Fibroblast of the conjunctiva (primary cell): ENCODE results near the gene SCGB1A1.

Experiments used
- DNase-seq: peaks from one replicate; pipeline ENCODE4 v3.0.0-alpha.2; 2010; ENCODE audit warnings: low read depth

The SCGB1A1 gene

GRCh38 chr11:62421996-62422395, 3.2 kb downstream of the SCGB1A1 start:
- no peak for DNase-seq

- DNase-seq = no peak
These were observed 4.2 kb downstream of the SCGB1A1 start for GRCh38 chr11:62423012-62423411.

- DNase-seq = no peak
These were observed 8.9 kb downstream of the SCGB1A1 start for GRCh38 chr11:62427630-62428233.

GRCh38 chr11:62428871-62429560, 10.2 kb downstream of the SCGB1A1 start:
- DNase-seq = no peak

GRCh38 chr11:62430425-62430824, 11.6 kb downstream of the SCGB1A1 start:
- DNase-seq = no peak

- DNase-seq = no peak
These were observed 12.5 kb downstream of the SCGB1A1 start for GRCh38 chr11:62431171-62431901.

GRCh38 chr11:62432695-62433094, 13.9 kb downstream of the SCGB1A1 start:
- DNase-seq = no peak

GRCh38 chr11:62433141-62433903, 14.5 kb downstream of the SCGB1A1 start:
- no peak for DNase-seq

GRCh38 chr11:62433904-62434276, 15.1 kb downstream of the SCGB1A1 start:
- no peak for DNase-seq

- no peak for DNase-seq
These were observed 17.2 kb downstream of the SCGB1A1 start for GRCh38 chr11:62435846-62436660.

GRCh38 chr11:62437616-62438015, 18.8 kb downstream of the SCGB1A1 start:
- no peak for DNase-seq

- no peak for DNase-seq
These were observed 19.8 kb downstream of the SCGB1A1 start for GRCh38 chr11:62438641-62439040.

- no peak for DNase-seq
These were observed 21.2 kb downstream of the SCGB1A1 start for GRCh38 chr11:62439785-62440602.

GRCh38 chr11:62443390-62444235, 24.8 kb downstream of the SCGB1A1 start:
- DNase-seq = no peak

GRCh38 chr11:62444236-62444833, 25.5 kb downstream of the SCGB1A1 start:
- DNase-seq = peak; percentile 57

- DNase-seq = no peak
These were observed 26.0 kb downstream of the SCGB1A1 start for GRCh38 chr11:62444835-62445234.

- peak; percentile 64 for DNase-seq
These were observed 26.5 kb downstream of the SCGB1A1 start for GRCh38 chr11:62445314-62445740.

GRCh38 chr11:62446091-62446490, 27.3 kb downstream of the SCGB1A1 start:
- DNase-seq = no peak

- no peak for DNase-seq
These were observed 30.6 kb downstream of the SCGB1A1 start for GRCh38 chr11:62449451-62449851.
